Measurements from ENCODE around the gene RPL29.

- TF ChIP-seq OSR1 (CRISPR knock-in tag; IDR thresholded peaks at IDR 0.05) (no peak), GLIS3 (CRISPR knock-in tag; IDR thresholded peaks at IDR 0.05) (no peak), TCF4 (CRISPR knock-in tag; IDR thresholded peaks at IDR 0.05; ENCODE audit: borderline replicate concordance) (no peak), ZFP3 (CRISPR knock-in tag; IDR thresholded peaks at IDR 0.05) (no peak), TSHZ2 (CRISPR knock-in tag; IDR thresholded peaks at IDR 0.05) (no peak), ZFP30 (CRISPR knock-in tag; IDR thresholded peaks at IDR 0.05) (no peak), RARB (CRISPR knock-in tag; IDR thresholded peaks at IDR 0.05) (no peak), CSDC2 (CRISPR knock-in tag; IDR thresholded peaks at IDR 0.05) (no peak), PATZ1 (CRISPR knock-in tag; IDR thresholded peaks at IDR 0.05; ENCODE audit: borderline replicate concordance) (no peak), CSRNP3 (CRISPR knock-in tag; IDR thresholded peaks at IDR 0.05) (no peak), CREB5 (CRISPR knock-in tag; IDR thresholded peaks at IDR 0.05; ENCODE audit: low read depth) (no peak), TOX (CRISPR knock-in tag; IDR thresholded peaks at IDR 0.05; ENCODE audit: borderline replicate concordance) (no peak)
These were observed 28.7 kb downstream of the RPL29 start for GRCh38 chr3:51966922-51967383.
